Kidney epithelial cell (primary cell): ENCODE data around the gene TSHB. TPM values are rescaled to one million over a fixed set of nuclear protein-coding genes. Genes with fewer than 3 reads are reported as not detected.

Source experiments
- DNase-seq: peaks from one replicate; pipeline ENCODE4 v3.0.0-alpha.2; 2010; ENCODE audit warnings: low read depth
- H3K27me3 ChIP-seq: 2 replicates; pipeline ENCODE4 v1.6.0; 2011; ENCODE audit warnings: low read length; ENCODE audit not compliant: control insufficient read depth, insufficient read depth
- H3K36me3 ChIP-seq: 2 replicates; pipeline ENCODE4 v1.5.1; 2011; ENCODE audit warnings: low read length; ENCODE audit not compliant: control insufficient read depth, insufficient read depth
- H3K4me3 ChIP-seq: 2 replicates; pipeline ENCODE4 v1.5.1; 2011; ENCODE audit warnings: low read depth, mild to moderate bottlenecking, control low read depth, low read length
- total RNA-seq: library from RNA; depleted of rRNA; stranded (reverse); fragments of >200 nt; gene quantifications from 2 replicates; pipeline ENCODE4 v1.2.3, GENCODE V29; 2015
- TF ChIP-seq, protein P1 (sequence below): IDR thresholded peaks from 2 replicates; pipeline ENCODE4 v1.5.1; 2011; ENCODE audit warnings: mild to moderate bottlenecking, moderate library complexity, low read length, control low read depth, inconsistent platforms; ENCODE audit not compliant: insufficient read depth, poor library complexity, severe bottlenecking

TSHB gene
- total RNA-seq, 1 donor from 2014 or later = not detected

DNA sequence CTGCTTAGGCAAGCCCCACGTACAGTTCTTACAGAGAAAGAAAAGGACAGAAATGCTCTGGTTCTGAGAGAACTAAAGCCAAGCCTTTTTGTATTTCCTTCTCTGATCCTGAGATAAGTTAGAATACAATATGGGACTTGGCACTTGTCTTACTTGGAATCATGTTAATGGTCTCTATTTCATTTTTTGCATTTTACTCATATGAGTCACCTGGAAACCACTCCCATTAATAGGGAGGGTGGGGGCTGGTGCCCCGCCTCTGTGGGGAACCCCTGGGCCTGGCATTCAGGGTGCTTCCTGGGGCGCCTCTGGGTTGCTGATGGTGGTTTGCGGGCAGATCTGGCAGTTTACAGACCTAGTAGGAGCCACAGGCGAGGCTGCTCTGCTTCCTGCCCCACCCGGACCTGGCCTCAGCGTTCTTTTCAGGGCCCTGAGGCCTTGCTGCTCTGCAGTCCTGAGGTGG is 32.9 kb downstream of the TSHB start:
- no peaks in the 10 kb centered on the region for H3K36me3 ChIP-seq
- H3K4me3 ChIP-seq = no peak overlapping the region
- no peaks in the 10 kb centered on the region for H3K27me3 ChIP-seq
- no peak for DNase-seq
- TF ChIP-seq, protein P1, sequence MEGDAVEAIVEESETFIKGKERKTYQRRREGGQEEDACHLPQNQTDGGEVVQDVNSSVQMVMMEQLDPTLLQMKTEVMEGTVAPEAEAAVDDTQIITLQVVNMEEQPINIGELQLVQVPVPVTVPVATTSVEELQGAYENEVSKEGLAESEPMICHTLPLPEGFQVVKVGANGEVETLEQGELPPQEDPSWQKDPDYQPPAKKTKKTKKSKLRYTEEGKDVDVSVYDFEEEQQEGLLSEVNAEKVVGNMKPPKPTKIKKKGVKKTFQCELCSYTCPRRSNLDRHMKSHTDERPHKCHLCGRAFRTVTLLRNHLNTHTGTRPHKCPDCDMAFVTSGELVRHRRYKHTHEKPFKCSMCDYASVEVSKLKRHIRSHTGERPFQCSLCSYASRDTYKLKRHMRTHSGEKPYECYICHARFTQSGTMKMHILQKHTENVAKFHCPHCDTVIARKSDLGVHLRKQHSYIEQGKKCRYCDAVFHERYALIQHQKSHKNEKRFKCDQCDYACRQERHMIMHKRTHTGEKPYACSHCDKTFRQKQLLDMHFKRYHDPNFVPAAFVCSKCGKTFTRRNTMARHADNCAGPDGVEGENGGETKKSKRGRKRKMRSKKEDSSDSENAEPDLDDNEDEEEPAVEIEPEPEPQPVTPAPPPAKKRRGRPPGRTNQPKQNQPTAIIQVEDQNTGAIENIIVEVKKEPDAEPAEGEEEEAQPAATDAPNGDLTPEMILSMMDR = no peak

GRCh38 chr1:115063228-115063901 is 33.7 kb downstream of the TSHB start:
- Histone ChIP-seq H3K27me3 (no peaks in the 10 kb centered on the region), H3K4me3 (no peak overlapping the region), H3K36me3 (no peaks in the 10 kb centered on the region)
- no peak for DNase-seq
- TF ChIP-seq, protein P1 = no peak

- Histone ChIP-seq H3K4me3 (no peak overlapping the region), H3K27me3 (no peaks in the 10 kb centered on the region), H3K36me3 (no peaks in the 10 kb centered on the region)
- TF ChIP-seq, protein P1 = no peak
- DNase-seq = no peak
Observed at GRCh38 chr1:115064461-115064860, 34.8 kb downstream of the TSHB start.

DNA sequence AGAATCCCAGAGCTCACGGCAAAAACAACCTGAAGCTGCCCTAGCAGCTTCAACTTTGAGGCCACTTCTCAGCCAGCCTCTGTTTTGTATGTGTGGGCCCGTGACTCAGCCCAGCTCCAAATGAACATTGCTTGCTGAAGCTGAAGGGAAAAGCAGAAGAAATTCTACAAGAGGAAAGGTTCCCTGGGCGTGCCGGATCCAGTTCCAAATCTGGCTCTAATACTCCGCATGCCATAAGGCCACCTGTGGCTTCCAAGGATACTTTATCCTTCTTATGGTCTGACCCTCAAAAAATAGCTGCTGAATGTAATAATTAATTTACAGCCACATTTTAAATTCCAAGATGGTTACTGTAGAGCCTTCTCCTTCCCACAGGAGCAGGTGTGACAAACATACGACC is 35.4 kb downstream of the TSHB start:
- TF ChIP-seq, protein P1 = no peak
- no peak overlapping the region for H3K4me3 ChIP-seq
- no peaks in the 10 kb centered on the region for H3K27me3 ChIP-seq
- no peaks in the 10 kb centered on the region for H3K36me3 ChIP-seq
- DNase-seq = no peak

GRCh38 chr1:115067161-115067859 is 37.7 kb downstream of the TSHB start:
- no peaks in the 10 kb centered on the region for H3K36me3 ChIP-seq
- no peak for DNase-seq

More at GRCh38 chr1:115067161-115067859, 37.7 kb downstream of the TSHB start:
- Histone ChIP-seq H3K27me3 (no peaks in the 10 kb centered on the region), H3K4me3 (no peak overlapping the region)
- TF ChIP-seq, protein P1 = no peak
